ENCODE measurements around the gene BCAS3.

BCAS3 gene

DNA sequence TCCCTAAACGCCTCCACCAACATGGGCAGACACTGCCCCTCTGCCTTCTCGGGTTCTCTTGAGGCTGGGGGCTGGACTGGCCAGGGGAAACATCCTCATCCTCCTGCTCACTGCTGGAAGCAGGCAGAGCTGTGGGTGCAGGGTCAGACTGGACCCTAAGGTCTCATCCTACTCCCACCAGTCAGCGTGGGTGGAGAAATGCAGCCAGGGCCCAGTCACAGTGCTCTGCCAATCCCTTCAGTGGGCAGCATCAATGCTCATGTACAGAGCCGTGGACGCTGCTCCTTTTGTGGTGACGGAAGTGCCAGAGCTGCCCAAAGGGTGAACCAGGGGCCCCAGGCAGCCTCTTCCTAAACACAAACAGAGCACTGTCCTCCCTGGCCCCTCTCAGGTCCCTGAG lies 708.6 kb downstream of the BCAS3 start:
- peaks cover 21% of the 10 kb centered on the region for H3K27me3 Mint-ChIP-seq (ENCODE audit: low read depth, poor library complexity)
- peaks cover 55% of the 10 kb centered on the region for H3K4me1 Mint-ChIP-seq
- DNase-seq, result no peak
- H3K36me3 Mint-ChIP-seq (ENCODE audit: low read depth), result no peaks in the 10 kb centered on the region
- TF ChIP-seq, protein P1, sequence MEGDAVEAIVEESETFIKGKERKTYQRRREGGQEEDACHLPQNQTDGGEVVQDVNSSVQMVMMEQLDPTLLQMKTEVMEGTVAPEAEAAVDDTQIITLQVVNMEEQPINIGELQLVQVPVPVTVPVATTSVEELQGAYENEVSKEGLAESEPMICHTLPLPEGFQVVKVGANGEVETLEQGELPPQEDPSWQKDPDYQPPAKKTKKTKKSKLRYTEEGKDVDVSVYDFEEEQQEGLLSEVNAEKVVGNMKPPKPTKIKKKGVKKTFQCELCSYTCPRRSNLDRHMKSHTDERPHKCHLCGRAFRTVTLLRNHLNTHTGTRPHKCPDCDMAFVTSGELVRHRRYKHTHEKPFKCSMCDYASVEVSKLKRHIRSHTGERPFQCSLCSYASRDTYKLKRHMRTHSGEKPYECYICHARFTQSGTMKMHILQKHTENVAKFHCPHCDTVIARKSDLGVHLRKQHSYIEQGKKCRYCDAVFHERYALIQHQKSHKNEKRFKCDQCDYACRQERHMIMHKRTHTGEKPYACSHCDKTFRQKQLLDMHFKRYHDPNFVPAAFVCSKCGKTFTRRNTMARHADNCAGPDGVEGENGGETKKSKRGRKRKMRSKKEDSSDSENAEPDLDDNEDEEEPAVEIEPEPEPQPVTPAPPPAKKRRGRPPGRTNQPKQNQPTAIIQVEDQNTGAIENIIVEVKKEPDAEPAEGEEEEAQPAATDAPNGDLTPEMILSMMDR (IDR thresholded peaks at IDR 0.05), result no peak
- no peak overlapping the region for H3K27ac Mint-ChIP-seq
- H3K4me3 Mint-ChIP-seq, result no peak overlapping the region
- H3K9me3 Mint-ChIP-seq, result no peaks in the 10 kb centered on the region

DNA sequence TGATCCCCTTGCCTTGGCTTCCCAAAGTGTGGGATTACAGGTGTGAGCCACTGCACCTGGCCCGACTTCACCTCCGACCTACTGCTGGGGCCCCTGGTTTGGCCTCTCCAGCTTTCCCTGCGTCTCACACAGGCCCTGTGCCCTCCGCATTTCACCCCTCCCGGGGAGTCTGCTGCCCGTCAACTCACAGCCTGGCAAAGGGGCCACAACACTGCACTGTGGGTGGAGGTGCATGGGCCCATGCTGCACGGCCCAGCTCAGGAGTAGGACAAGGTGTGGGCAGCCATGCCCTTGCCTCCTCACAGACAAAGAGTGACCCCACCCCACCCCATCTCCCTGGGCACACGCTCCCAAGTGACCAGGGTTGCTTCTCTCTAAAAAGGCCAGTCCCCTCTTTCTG lies 709.4 kb downstream of the BCAS3 start:
- Mint-ChIP-seq H3K27ac (no peak overlapping the region), H3K4me1 (peaks cover 58% of the 10 kb centered on the region), H3K27me3 (ENCODE audit: low read depth, poor library complexity) (peaks cover 25% of the 10 kb centered on the region), H3K36me3 (ENCODE audit: low read depth) (no peaks in the 10 kb centered on the region), H3K4me3 (no peak overlapping the region), H3K9me3 (no peaks in the 10 kb centered on the region)
- DNase-seq, result no peak
- TF ChIP-seq, protein P1 (IDR thresholded peaks at IDR 0.05), result no peak

DNA sequence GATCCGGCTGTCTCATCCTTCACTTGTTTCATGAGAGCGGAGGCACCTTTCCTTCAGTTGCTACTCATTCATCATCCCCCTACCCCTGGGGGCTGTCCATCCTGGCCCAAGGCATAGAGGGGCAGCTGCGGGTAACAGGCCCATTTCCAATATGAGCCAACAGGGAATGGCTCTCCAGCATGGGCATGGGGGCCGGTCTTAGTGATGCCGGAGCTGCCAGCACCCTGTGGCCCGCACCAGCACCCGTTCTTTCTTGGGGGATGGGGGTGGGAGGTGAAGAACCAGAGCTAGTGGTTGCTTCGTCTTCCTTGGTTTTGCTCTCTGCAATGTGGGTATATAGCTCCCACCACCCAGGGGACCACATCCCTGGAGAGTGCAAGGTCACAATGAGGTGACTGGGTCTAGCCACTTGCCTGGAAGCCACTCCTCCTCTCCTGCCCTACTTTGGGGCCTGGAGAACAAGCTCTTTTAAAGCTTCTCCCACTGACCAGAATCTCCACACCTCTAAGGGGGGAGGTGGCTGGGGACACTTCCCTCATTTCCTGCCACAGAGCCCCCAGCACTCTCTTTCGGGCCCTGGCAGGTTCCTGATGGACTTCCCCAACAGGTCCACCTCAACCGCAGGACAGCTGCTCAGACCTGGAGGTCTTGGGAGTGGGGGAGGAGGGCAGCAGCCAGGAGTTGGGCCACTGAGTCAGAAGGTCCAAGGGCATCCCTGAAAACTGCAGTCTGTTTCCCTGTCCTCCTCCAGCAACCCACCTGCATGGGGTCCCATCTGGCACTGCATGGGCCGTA lies 710.1 kb downstream of the BCAS3 start:
- Mint-ChIP-seq H3K27ac (no peak overlapping the region), H3K36me3 (ENCODE audit: low read depth) (no peaks in the 10 kb centered on the region), H3K9me3 (no peaks in the 10 kb centered on the region), H3K4me1 (peaks cover 61% of the 10 kb centered on the region), H3K27me3 (ENCODE audit: low read depth, poor library complexity) (peaks cover 29% of the 10 kb centered on the region), H3K4me3 (no peak overlapping the region)
- TF ChIP-seq, protein P1 (IDR thresholded peaks at IDR 0.05), result no peak
- DNase-seq, result no peak

DNA sequence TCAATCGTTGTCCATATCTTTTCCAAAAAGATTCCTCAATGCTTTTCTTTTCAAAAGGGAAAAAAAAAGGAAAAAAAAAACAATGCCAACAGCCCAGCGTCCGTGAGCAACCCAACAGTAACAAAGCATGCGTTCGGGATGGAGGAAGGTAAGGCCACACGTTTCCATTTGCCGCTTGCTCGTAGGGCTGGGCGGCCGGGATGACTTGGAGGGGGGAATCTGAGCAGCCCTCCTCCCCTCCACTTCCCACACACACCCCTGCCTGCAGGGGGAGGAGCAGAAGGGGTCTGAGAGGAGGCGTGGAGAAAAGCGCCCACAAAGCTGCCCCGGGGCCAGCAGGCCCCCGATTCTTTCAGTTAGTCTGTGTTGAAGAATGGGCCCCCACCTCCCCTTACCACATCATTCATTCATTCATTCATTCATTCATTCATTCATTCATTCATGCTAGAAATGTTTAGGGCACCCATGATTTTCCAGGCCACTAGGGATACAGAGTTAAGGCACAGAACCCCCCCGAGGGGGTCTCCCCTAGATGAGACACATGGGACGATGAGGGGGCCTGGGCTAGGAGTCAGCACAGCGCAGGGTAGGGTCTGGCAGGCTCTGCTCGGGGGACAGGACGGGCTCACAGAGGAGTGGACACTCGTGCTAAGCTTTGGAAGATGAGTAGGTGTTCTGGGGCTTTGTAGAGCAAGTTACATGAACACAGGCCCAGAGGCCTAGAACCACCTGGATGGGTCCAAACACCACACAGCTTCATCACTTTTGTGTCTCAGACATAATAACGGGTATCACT lies 711.1 kb downstream of the BCAS3 start:
- Mint-ChIP-seq H3K4me1 (peaks cover 57% of the 10 kb centered on the region), H3K36me3 (ENCODE audit: low read depth) (no peaks in the 10 kb centered on the region), H3K27ac (no peak overlapping the region), H3K27me3 (ENCODE audit: low read depth, poor library complexity) (peaks cover 39% of the 10 kb centered on the region), H3K4me3 (no peak overlapping the region), H3K9me3 (no peaks in the 10 kb centered on the region)
- no peak for DNase-seq
- TF ChIP-seq, protein P1 (IDR thresholded peaks at IDR 0.05), result no peak

DNA sequence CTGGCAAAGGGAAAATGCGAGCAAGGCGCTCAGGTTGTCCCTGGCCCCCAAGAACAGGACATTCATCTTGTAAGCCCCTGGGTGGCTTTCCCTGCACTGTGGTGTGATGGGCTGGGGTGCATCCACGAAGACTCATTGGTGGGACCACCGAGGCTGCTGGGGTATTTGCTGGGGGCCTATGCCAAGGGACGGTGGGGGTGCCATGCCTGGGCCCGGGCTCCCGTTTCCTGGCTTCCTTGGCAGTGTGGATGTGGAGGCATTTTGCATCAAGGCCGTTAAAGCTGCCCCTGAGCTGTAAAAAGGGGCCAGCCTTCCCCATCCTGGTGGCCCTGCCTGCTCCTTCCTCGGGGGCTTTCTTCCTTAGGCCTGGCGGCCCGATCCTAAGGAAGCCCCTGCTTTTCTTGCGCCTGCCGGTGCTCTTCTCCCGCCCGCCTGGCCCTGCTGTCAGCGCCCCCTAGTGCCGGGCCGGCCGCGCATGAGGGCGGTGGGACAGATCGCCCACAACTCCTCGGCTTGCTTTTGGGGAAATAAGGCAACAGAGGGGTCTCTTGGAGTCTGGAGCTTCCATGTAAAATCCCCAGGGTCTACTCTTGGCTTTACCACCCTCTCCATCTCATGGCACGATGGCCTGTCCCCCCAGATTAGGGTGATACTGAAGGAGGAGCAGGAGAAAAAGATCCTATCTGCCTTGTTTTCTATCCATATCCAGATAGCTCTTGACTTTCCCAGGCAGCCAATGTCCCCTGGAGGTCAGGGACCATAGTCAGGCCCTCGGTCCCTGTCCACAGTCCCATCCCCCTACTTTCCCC lies 712.2 kb downstream of the BCAS3 start:
- TF ChIP-seq, protein P1 (IDR thresholded peaks at IDR 0.05), result peak; percentile 88

More for the DNA sequence above, 712.2 kb downstream of the BCAS3 start:
- Mint-ChIP-seq H3K4me1 (peaks cover 56% of the 10 kb centered on the region), H3K27me3 (ENCODE audit: low read depth, poor library complexity) (peaks cover 51% of the 10 kb centered on the region), H3K4me3 (no peak overlapping the region), H3K36me3 (ENCODE audit: low read depth) (no peaks in the 10 kb centered on the region), H3K27ac (no peak overlapping the region), H3K9me3 (no peaks in the 10 kb centered on the region)
- DNase-seq, result peak; percentile 83

All from nephron progenitor cell (in vitro differentiated cells).